ENCODE results near the gene TMC5.
A peak's percentile ranks its signal among the peaks of the same experiment; 100 is the strongest.

TMC5 gene

GRCh38 chr16:19460397-19460796, 42.7 kb downstream of the TMC5 start:
- DNase-seq = no peak

GRCh38 chr16:19463468-19464315, 46.0 kb downstream of the TMC5 start:
- DNase-seq = no peak

GRCh38 chr16:19468300-19468699, 50.6 kb downstream of the TMC5 start:
- no peak for DNase-seq

- DNase-seq = no peak
Observed at GRCh38 chr16:19472482-19472881, 54.8 kb downstream of the TMC5 start.

- DNase-seq = no peak
Observed at GRCh38 chr16:19474617-19475016, 56.9 kb downstream of the TMC5 start.

GRCh38 chr16:19478505-19478904, 60.8 kb downstream of the TMC5 start:
- DNase-seq = no peak

- DNase-seq = no peak
Observed at GRCh38 chr16:19479302-19479721, 61.6 kb downstream of the TMC5 start.

GRCh38 chr16:19481296-19481695, 63.6 kb downstream of the TMC5 start:
- DNase-seq = no peak

GRCh38 chr16:19481769-19482168, 64.1 kb downstream of the TMC5 start:
- DNase-seq = no peak

- no peak for DNase-seq
Observed at GRCh38 chr16:19482291-19482690, 64.6 kb downstream of the TMC5 start.

GRCh38 chr16:19484096-19484495, 66.4 kb downstream of the TMC5 start:
- no peak for DNase-seq

GRCh38 chr16:19485611-19486010, 67.9 kb downstream of the TMC5 start:
- DNase-seq = no peak

GRCh38 chr16:19486051-19486450, 68.4 kb downstream of the TMC5 start:
- no peak for DNase-seq

- DNase-seq = no peak
Observed at GRCh38 chr16:19486750-19487325, 69.2 kb downstream of the TMC5 start.

- no peak for DNase-seq
Observed at GRCh38 chr16:19488213-19488640, 70.5 kb downstream of the TMC5 start.

GRCh38 chr16:19490619-19491018, 72.9 kb downstream of the TMC5 start:
- DNase-seq = no peak

- DNase-seq = no peak
Observed at GRCh38 chr16:19497176-19497575, 79.5 kb downstream of the TMC5 start.

- DNase-seq = no peak
Observed at GRCh38 chr16:19499006-19499405, 81.3 kb downstream of the TMC5 start.

GRCh38 chr16:19499481-19499880, 81.8 kb downstream of the TMC5 start:
- DNase-seq = no peak

- peak; percentile 13 to 31 (median 22) for DNase-seq
Observed at GRCh38 chr16:19502395-19503131, 84.9 kb downstream of the TMC5 start.

GRCh38 chr16:19503461-19504075, 85.9 kb downstream of the TMC5 start:
- no peak for DNase-seq

GRCh38 chr16:19505600-19506303, 88.1 kb downstream of the TMC5 start:
- no peak for DNase-seq

- no peak for DNase-seq
Observed at GRCh38 chr16:19506965-19507364, 89.3 kb downstream of the TMC5 start.

Measured in activated CD4-positive, CD25-positive, alpha-beta regulatory T cell (primary cell).